Ovary (tissue), 3 donors: ENCODE data around the gene CTCFL.

Experiments
- POLR2A ChIP-seq: fragments of 450-650 bp; IDR thresholded peaks from one replicate; pipeline ENCODE4 v1.6.1; 2017; ENCODE audit warnings: antibody characterized with exemption, mild to moderate bottlenecking, moderate library complexity
- TF ChIP-seq, protein P1 (sequence below), 3 donors: fragments of 450-650 bp in 2 of 3; fragments of 200-600 bp in 1 of 3; IDR thresholded peaks; one replicate each; pipeline versions ENCODE4 v1.5.1 to v1.8.0; 2016 to 2022; ENCODE audit warnings: antibody characterized with exemption in 3 of 3, mild to moderate bottlenecking in 1 of 3
- donor health status: DM: no; HTN: no; CAD: no.

DNA sequence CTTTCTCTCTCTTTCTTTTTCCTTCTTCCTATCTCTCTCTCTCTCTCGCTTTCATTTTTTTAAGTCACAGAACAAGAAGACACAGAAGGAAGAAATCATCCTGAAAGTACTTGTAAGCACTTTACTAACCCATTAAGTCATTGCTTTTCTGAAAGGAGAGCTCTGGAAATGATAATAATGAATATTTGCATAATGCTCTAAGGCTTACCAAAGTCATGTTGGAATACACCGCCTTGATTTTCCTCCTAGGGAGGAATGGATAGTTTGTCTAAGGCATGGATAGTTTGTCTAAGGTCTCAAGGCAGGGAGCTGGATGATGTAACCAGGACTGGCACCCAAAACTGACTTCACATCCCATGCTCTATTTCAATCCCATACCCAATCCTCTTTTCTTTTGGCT, 12.9 kb upstream of the CTCFL start:
- TF ChIP-seq, protein P1, sequence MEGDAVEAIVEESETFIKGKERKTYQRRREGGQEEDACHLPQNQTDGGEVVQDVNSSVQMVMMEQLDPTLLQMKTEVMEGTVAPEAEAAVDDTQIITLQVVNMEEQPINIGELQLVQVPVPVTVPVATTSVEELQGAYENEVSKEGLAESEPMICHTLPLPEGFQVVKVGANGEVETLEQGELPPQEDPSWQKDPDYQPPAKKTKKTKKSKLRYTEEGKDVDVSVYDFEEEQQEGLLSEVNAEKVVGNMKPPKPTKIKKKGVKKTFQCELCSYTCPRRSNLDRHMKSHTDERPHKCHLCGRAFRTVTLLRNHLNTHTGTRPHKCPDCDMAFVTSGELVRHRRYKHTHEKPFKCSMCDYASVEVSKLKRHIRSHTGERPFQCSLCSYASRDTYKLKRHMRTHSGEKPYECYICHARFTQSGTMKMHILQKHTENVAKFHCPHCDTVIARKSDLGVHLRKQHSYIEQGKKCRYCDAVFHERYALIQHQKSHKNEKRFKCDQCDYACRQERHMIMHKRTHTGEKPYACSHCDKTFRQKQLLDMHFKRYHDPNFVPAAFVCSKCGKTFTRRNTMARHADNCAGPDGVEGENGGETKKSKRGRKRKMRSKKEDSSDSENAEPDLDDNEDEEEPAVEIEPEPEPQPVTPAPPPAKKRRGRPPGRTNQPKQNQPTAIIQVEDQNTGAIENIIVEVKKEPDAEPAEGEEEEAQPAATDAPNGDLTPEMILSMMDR (IDR thresholded peaks at IDR 0.05) = no peak
- TF ChIP-seq POLR2A = no peak
